IPS-18a (cell line): ENCODE results near the gene FLT4.

Experiments
- H3K27ac ChIP-seq: one replicate; pipeline ENCODE4 v1.5.1; 2013; ENCODE audit warnings: low read length
- H3K27me3 ChIP-seq: one replicate; pipeline ENCODE4 v1.6.1; 2013; ENCODE audit warnings: mild to moderate bottlenecking, low read length; ENCODE audit not compliant: control insufficient read depth, insufficient read depth
- H3K36me3 ChIP-seq: one replicate; pipeline ENCODE4 v1.6.1; 2013; ENCODE audit warnings: low read depth, low read length; ENCODE audit not compliant: control insufficient read depth
- H3K4me1 ChIP-seq: one replicate; pipeline ENCODE4 v1.6.1; 2013; ENCODE audit warnings: low read depth, low read length; ENCODE audit not compliant: control insufficient read depth
- H3K4me3 ChIP-seq: one replicate; pipeline ENCODE4 v1.5.1; 2013; ENCODE audit warnings: low read length
- H3K9ac ChIP-seq: one replicate; pipeline ENCODE4 v1.6.1; 2013; ENCODE audit warnings: mild to moderate bottlenecking, low read length, moderate library complexity
- H3K9me3 ChIP-seq: one replicate; pipeline ENCODE4 v1.6.1; 2013; ENCODE audit warnings: low read depth, low read length; ENCODE audit not compliant: control insufficient read depth

The FLT4 gene

GRCh38 chr5:180628827-180629750 lies 20.3 kb downstream of the FLT4 start:
- Histone ChIP-seq H3K27me3 (no peaks in the 10 kb centered on the region), H3K9ac (no peak overlapping the region), H3K27ac (no peak overlapping the region), H3K4me3 (no peak overlapping the region), H3K4me1 (no peaks in the 10 kb centered on the region), H3K36me3 (no peaks in the 10 kb centered on the region), H3K9me3 (no peaks in the 10 kb centered on the region)

- no peaks in the 10 kb centered on the region for H3K27me3 ChIP-seq
- no peak overlapping the region for H3K27ac ChIP-seq
- H3K36me3 ChIP-seq, result no peaks in the 10 kb centered on the region
- no peaks in the 10 kb centered on the region for H3K9me3 ChIP-seq
- H3K4me3 ChIP-seq, result no peak overlapping the region
- H3K9ac ChIP-seq, result no peak overlapping the region
- H3K4me1 ChIP-seq, result no peaks in the 10 kb centered on the region
Measured at GRCh38 chr5:180628211-180628610, 21.2 kb downstream of the FLT4 start.

- Histone ChIP-seq H3K4me1 (no peaks in the 10 kb centered on the region), H3K27me3 (no peaks in the 10 kb centered on the region), H3K36me3 (no peaks in the 10 kb centered on the region)
Measured at GRCh38 chr5:180627386-180628120, 21.8 kb downstream of the FLT4 start.

GRCh38 chr5:180626661-180627385 lies 22.6 kb downstream of the FLT4 start:
- Histone ChIP-seq H3K4me1 (no peaks in the 10 kb centered on the region), H3K27ac (no peak overlapping the region), H3K27me3 (no peaks in the 10 kb centered on the region), H3K36me3 (no peaks in the 10 kb centered on the region), H3K4me3 (no peak overlapping the region), H3K9me3 (no peaks in the 10 kb centered on the region), H3K9ac (no peak overlapping the region)

More at GRCh38 chr5:180627386-180628120, 21.8 kb downstream of the FLT4 start:
- H3K27ac ChIP-seq, result no peak overlapping the region
- no peak overlapping the region for H3K4me3 ChIP-seq
- no peak overlapping the region for H3K9ac ChIP-seq
- no peaks in the 10 kb centered on the region for H3K9me3 ChIP-seq

GRCh38 chr5:180625791-180626660 lies 23.4 kb downstream of the FLT4 start:
- Histone ChIP-seq H3K9me3 (no peaks in the 10 kb centered on the region), H3K36me3 (no peaks in the 10 kb centered on the region), H3K27ac (no peak overlapping the region), H3K4me1 (no peaks in the 10 kb centered on the region), H3K4me3 (no peak overlapping the region), H3K27me3 (no peaks in the 10 kb centered on the region), H3K9ac (no peak overlapping the region)

- Histone ChIP-seq H3K4me3 (no peak overlapping the region), H3K27me3 (no peaks in the 10 kb centered on the region), H3K9ac (no peak overlapping the region), H3K36me3 (no peaks in the 10 kb centered on the region), H3K4me1 (no peaks in the 10 kb centered on the region), H3K27ac (no peak overlapping the region), H3K9me3 (no peaks in the 10 kb centered on the region)
Measured at GRCh38 chr5:180625125-180625790, 24.1 kb downstream of the FLT4 start.

GRCh38 chr5:180624587-180624986 lies 24.8 kb downstream of the FLT4 start:
- Histone ChIP-seq H3K36me3 (no peaks in the 10 kb centered on the region), H3K9me3 (no peaks in the 10 kb centered on the region), H3K9ac (no peak overlapping the region), H3K4me3 (no peak overlapping the region), H3K27ac (no peak overlapping the region), H3K4me1 (no peaks in the 10 kb centered on the region), H3K27me3 (no peaks in the 10 kb centered on the region)

- Histone ChIP-seq H3K27me3 (no peaks in the 10 kb centered on the region), H3K4me3 (no peak overlapping the region), H3K27ac (no peak overlapping the region), H3K9me3 (no peaks in the 10 kb centered on the region), H3K4me1 (no peaks in the 10 kb centered on the region), H3K9ac (no peak overlapping the region), H3K36me3 (no peaks in the 10 kb centered on the region)
Measured at GRCh38 chr5:180623844-180624243, 25.6 kb downstream of the FLT4 start.

- Histone ChIP-seq H3K27ac (no peak overlapping the region), H3K9ac (no peak overlapping the region), H3K36me3 (no peaks in the 10 kb centered on the region), H3K9me3 (no peaks in the 10 kb centered on the region), H3K4me3 (no peak overlapping the region), H3K4me1 (no peaks in the 10 kb centered on the region), H3K27me3 (peaks cover 3% of the 10 kb centered on the region)
Measured at GRCh38 chr5:180623411-180623834, 26.0 kb downstream of the FLT4 start.

- no peaks in the 10 kb centered on the region for H3K9me3 ChIP-seq
- no peaks in the 10 kb centered on the region for H3K4me1 ChIP-seq
- peaks cover 6% of the 10 kb centered on the region for H3K27me3 ChIP-seq
- H3K9ac ChIP-seq, result no peak overlapping the region
- H3K36me3 ChIP-seq, result no peaks in the 10 kb centered on the region
- H3K27ac ChIP-seq, result no peak overlapping the region
- H3K4me3 ChIP-seq, result no peak overlapping the region
Measured at GRCh38 chr5:180622910-180623309, 26.5 kb downstream of the FLT4 start.
